ENCODE data around the gene OR12D1. TPM values are rescaled to one million over a fixed set of nuclear protein-coding genes. Genes with fewer than 3 reads are reported as not detected.

OR12D1 gene
- total and polyA plus RNA-seq, 9 of the 15 experiments (the other 6 are each of a cell fraction or from before 2014, with no cell fraction given), result not detected

- TF ChIP-seq TAF9B (IDR thresholded peaks at IDR 0.05; ENCODE audit: partially characterized antibody), result no peak
These were observed 4.8 kb downstream of the OR12D1 start (continued) for GRCh38 chr6:29419516-29419915.

GRCh38 chr6:29424168-29424567 lies 9.4 kb downstream of the OR12D1 start:
- ChIA-PET POLR2A (interaction anchor here (1.4 kb wide), 1 partner anchor 11 kb away, joined by 4 read pairs; no protein-coding TSS in a partner anchor), CTCF (ENCODE audit: low intra/inter-chr PET ratio) (interaction anchor here (1.6 kb wide), 1 partner anchor 165 kb away, joined by 4 read pairs; no protein-coding TSS in a partner anchor)
- H3K27ac ChIP-seq (ENCODE audit: extremely low read depth, low read depth, low read length), result no peak overlapping the region
- no peak overlapping the region for H3K9ac ChIP-seq (ENCODE audit: insufficient read depth in 1 of 2, low read depth in 2 of 2, low read length in 2 of 2)
- no peaks in the 10 kb centered on the region for H4K20me1 ChIP-seq (replicated peaks; ENCODE audit: control insufficient read depth, insufficient read depth, low read length)
- no peaks in the 10 kb centered on the region for H3K9me1 ChIP-seq (ENCODE audit: control insufficient read depth, insufficient read depth, low read length)
- in situ Hi-C loops (cut with MboI), result no loop called here
- no peak overlapping the region for H3K4me2 ChIP-seq (ENCODE audit: insufficient read depth, low read length)
- no peaks in the 10 kb centered on the region for H3K79me2 ChIP-seq (ENCODE audit: control insufficient read depth, insufficient read depth, low read length)
- H2AFZ ChIP-seq (ENCODE audit: low read depth, low read length), result no peak overlapping the region
- no peaks in the 10 kb centered on the region for H3K4me1 ChIP-seq (replicated peaks in 1 of 2; ENCODE audit: control insufficient read depth in 2 of 2, insufficient read depth in 2 of 2, low read length in 2 of 2)
- FAIRE-seq (no peak), DNase-seq (ENCODE audit: extremely low read depth in 1 of 4, low spot score in 3 of 4) (no peak), ATAC-seq (no peak)
- intact Hi-C loops (cut with micrococcal nuclease), result no loop called here
- 0% methylated on average over 2 of the region's 2 CpGs for whole genome bisulfite sequencing (ENCODE audit: insufficient coverage, low coverage, missing lambda C conversion rate)
- no peak overlapping the region for H3K4me3 ChIP-seq
- no TSS peak for BruUV-seq (replicated peaks)
- H3K27me3 ChIP-seq (ENCODE audit: control insufficient read depth in 2 of 2, insufficient read depth in 2 of 2, low read length in 2 of 2), result peaks cover 0 to 8% of the 10 kb centered on the region in 2 experiments; a peak in 3 of 5 replicates
- H3K9me3 ChIP-seq (replicated peaks; ENCODE audit: control insufficient read depth, insufficient read depth, low read depth, low read length), result no peaks in the 10 kb centered on the region
- no peaks in the 10 kb centered on the region for H3K36me3 ChIP-seq (ENCODE audit: control insufficient read depth, insufficient read depth, low read length)
- TF ChIP-seq BCOR (IDR thresholded peaks at IDR 0.05), result no peak
- no peak for TF ChIP-seq ZNF699 (CRISPR knock-in tag; IDR thresholded peaks at IDR 0.05; ENCODE audit: insufficient replicate concordance)
- TF ChIP-seq ZNF395 (CRISPR knock-in tag; IDR thresholded peaks at IDR 0.05), result no peak
- TF ChIP-seq XRCC5 (IDR thresholded peaks at IDR 0.05; ENCODE audit: low read depth, low read length), result no peak
- TF ChIP-seq, protein P1, sequence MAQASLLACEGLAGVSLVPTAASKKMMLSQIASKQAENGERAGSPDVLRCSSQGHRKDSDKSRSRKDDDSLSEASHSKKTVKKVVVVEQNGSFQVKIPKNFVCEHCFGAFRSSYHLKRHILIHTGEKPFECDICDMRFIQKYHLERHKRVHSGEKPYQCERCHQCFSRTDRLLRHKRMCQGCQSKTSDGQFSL (CRISPR knock-in tag; IDR thresholded peaks at IDR 0.05), result no peak
- TF ChIP-seq, protein P1 (tag; IDR thresholded peaks at IDR 0.05), result no peak
- no peak for TF ChIP-seq LCOR (CRISPR knock-in tag; IDR thresholded peaks at IDR 0.05)
- TF ChIP-seq ZSCAN29 (IDR thresholded peaks at IDR 0.05), result no peak
- TF ChIP-seq HCFC1 (IDR thresholded peaks at IDR 0.05; ENCODE audit: low read depth, low read length), result no peak
- TF ChIP-seq, protein P2, sequence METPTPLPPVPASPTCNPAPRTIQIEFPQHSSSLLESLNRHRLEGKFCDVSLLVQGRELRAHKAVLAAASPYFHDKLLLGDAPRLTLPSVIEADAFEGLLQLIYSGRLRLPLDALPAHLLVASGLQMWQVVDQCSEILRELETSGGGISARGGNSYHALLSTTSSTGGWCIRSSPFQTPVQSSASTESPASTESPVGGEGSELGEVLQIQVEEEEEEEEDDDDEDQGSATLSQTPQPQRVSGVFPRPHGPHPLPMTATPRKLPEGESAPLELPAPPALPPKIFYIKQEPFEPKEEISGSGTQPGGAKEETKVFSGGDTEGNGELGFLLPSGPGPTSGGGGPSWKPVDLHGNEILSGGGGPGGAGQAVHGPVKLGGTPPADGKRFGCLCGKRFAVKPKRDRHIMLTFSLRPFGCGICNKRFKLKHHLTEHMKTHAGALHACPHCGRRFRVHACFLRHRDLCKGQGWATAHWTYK (CRISPR knock-in tag; IDR thresholded peaks at IDR 0.05), result no peak
- no peak for TF ChIP-seq RBFOX2 (IDR thresholded peaks at IDR 0.05; ENCODE audit: low read depth, low read length)
- TF ChIP-seq NUFIP1 (IDR thresholded peaks at IDR 0.05; ENCODE audit: partially characterized antibody), result no peak
- no peak for TF ChIP-seq TEAD1 (CRISPR knock-in tag; IDR thresholded peaks at IDR 0.05)
- no peak for TF ChIP-seq RBM22 (IDR thresholded peaks at IDR 0.05; ENCODE audit: low read depth, low read length, poor library complexity, severe bottlenecking)
- no peak for TF ChIP-seq SREBF2 (CRISPR knock-in tag; IDR thresholded peaks at IDR 0.05)
- TF ChIP-seq CSDE1 (IDR thresholded peaks at IDR 0.05), result no peak
- TF ChIP-seq, protein P3, sequence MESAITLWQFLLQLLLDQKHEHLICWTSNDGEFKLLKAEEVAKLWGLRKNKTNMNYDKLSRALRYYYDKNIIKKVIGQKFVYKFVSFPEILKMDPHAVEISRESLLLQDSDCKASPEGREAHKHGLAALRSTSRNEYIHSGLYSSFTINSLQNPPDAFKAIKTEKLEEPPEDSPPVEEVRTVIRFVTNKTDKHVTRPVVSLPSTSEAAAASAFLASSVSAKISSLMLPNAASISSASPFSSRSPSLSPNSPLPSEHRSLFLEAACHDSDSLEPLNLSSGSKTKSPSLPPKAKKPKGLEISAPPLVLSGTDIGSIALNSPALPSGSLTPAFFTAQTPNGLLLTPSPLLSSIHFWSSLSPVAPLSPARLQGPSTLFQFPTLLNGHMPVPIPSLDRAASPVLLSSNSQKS (CRISPR knock-in tag; IDR thresholded peaks at IDR 0.05), result no peak
- no peak for TF ChIP-seq BDP1 (IDR thresholded peaks at IDR 0.05; ENCODE audit: insufficient read depth, insufficient read length)
